Parathyroid adenoma (tissue), 2 donors: ENCODE results near the gene SLC26A11.

Experiments
- H2AFZ ChIP-seq: fragments of 300-600 bp; sonication (generic); one replicate; pipeline ENCODE4 v1.7.0; 2017; ENCODE audit warnings: antibody characterized with exemption, mild to moderate bottlenecking
- H3K27ac ChIP-seq: fragments of 300-600 bp; sonication (generic); one replicate; pipeline ENCODE4 v1.7.0; 2017
- H3K27me3 ChIP-seq: fragments of 300-600 bp; sonication (generic); one replicate; pipeline ENCODE4 v1.7.0; 2017; ENCODE audit warnings: low read length; ENCODE audit not compliant: control insufficient read depth, insufficient read depth
- H3K36me3 ChIP-seq: fragments of 300-600 bp; sonication (generic); one replicate; pipeline ENCODE4 v1.7.0; 2017; ENCODE audit warnings: low read length; ENCODE audit not compliant: control insufficient read depth, insufficient read depth
- H3K4me1 ChIP-seq: fragments of 300-600 bp; sonication (generic); one replicate; pipeline ENCODE4 v1.7.0; 2017; ENCODE audit warnings: control low read depth
- H3K4me2 ChIP-seq: fragments of 300-600 bp; sonication (generic); one replicate; pipeline ENCODE4 v1.7.0; 2017; ENCODE audit warnings: low read length
- H3K4me3 ChIP-seq: fragments of 300-600 bp; sonication (generic); one replicate; pipeline ENCODE4 v1.7.0; 2017; ENCODE audit warnings: low read depth, low read length
- H3K79me2 ChIP-seq: fragments of 300-600 bp; sonication (generic); one replicate; pipeline ENCODE4 v1.7.0; 2017; ENCODE audit warnings: control low read depth
- H3K9ac ChIP-seq: fragments of 300-600 bp; sonication (generic); one replicate; pipeline ENCODE4 v1.7.0; 2017; ENCODE audit warnings: mild to moderate bottlenecking
- H3K9me3 ChIP-seq: fragments of 300-600 bp; sonication (generic); one replicate; pipeline ENCODE4 v1.7.0; 2017; ENCODE audit warnings: low read length; ENCODE audit not compliant: control insufficient read depth
- CTCF ChIP-seq: fragments of 300-600 bp; sonication (generic); IDR thresholded peaks from one replicate; pipeline ENCODE4 v1.7.0; 2017; ENCODE audit warnings: antibody characterized with exemption, mild to moderate bottlenecking
- donor health status: primary hyperparathyroidism.

The SLC26A11 gene

GRCh38 chr17:80246726-80247125, 26.5 kb downstream of the SLC26A11 start:
- Histone ChIP-seq H2AFZ (no peak overlapping the region), H3K36me3 (no peaks in the 10 kb centered on the region), H3K4me2 (no peak overlapping the region), H3K9me3 (no peaks in the 10 kb centered on the region), H3K27me3 (no peaks in the 10 kb centered on the region), H3K79me2 (no peaks in the 10 kb centered on the region), H3K27ac (no peak overlapping the region), H3K9ac (no peak overlapping the region), H3K4me1 (no peaks in the 10 kb centered on the region), H3K4me3 (no peak overlapping the region)
- TF ChIP-seq CTCF = no peak

- Histone ChIP-seq H3K9ac (no peak overlapping the region), H3K4me3 (no peak overlapping the region), H3K27ac (no peak overlapping the region), H3K4me1 (peaks cover 2% of the 10 kb centered on the region), H2AFZ (no peak overlapping the region), H3K4me2 (no peak overlapping the region), H3K9me3 (no peaks in the 10 kb centered on the region), H3K36me3 (no peaks in the 10 kb centered on the region), H3K27me3 (no peaks in the 10 kb centered on the region), H3K79me2 (no peaks in the 10 kb centered on the region)
- TF ChIP-seq CTCF = no peak
Observed at GRCh38 chr17:80247561-80247960, 27.3 kb downstream of the SLC26A11 start.

GRCh38 chr17:80248001-80248893, 28.0 kb downstream of the SLC26A11 start:
- Histone ChIP-seq H3K36me3 (no peaks in the 10 kb centered on the region), H2AFZ (no peak overlapping the region), H3K4me1 (peaks cover 9% of the 10 kb centered on the region), H3K4me3 (no peak overlapping the region), H3K79me2 (no peaks in the 10 kb centered on the region), H3K4me2 (no peak overlapping the region), H3K9ac (no peak overlapping the region), H3K9me3 (no peaks in the 10 kb centered on the region), H3K27me3 (no peaks in the 10 kb centered on the region), H3K27ac (no peak overlapping the region)
- TF ChIP-seq CTCF = no peak

GRCh38 chr17:80248894-80249710, 28.9 kb downstream of the SLC26A11 start:
- no peak overlapping the region for H3K4me3 ChIP-seq
- no peaks in the 10 kb centered on the region for H3K36me3 ChIP-seq
- H3K4me1 ChIP-seq = peaks cover 16% of the 10 kb centered on the region
- no peaks in the 10 kb centered on the region for H3K27me3 ChIP-seq
- H2AFZ ChIP-seq = no peak overlapping the region
- H3K9me3 ChIP-seq = no peaks in the 10 kb centered on the region
- no peak overlapping the region for H3K9ac ChIP-seq
- no peak overlapping the region for H3K4me2 ChIP-seq
- no peaks in the 10 kb centered on the region for H3K79me2 ChIP-seq
- no peak for TF ChIP-seq CTCF
- H3K27ac ChIP-seq = no peak overlapping the region
